Breast epithelium (tissue), 4 donors: Measurements from ENCODE around the gene PCSK5. TPM values are rescaled to one million over a fixed set of nuclear protein-coding genes. Genes with fewer than 3 reads are reported as not detected.

ENCODE experiments used
- DNase-seq, 2 donors: peaks; one replicate each; pipeline ENCODE4 v3.0.0-alpha.2; 2019; ENCODE audit warnings: low spot score in 2 of 2
- H3K27ac ChIP-seq, 2 donors: fragments of 200-600 bp; sonication (generic) in 1 of 2; one replicate each; pipeline ENCODE4 v1.5.1; 2016 to 2019; ENCODE audit warnings: mild to moderate bottlenecking in 1 of 2
- H3K27me3 ChIP-seq, 2 donors: fragments of 200-600 bp; sonication (generic) in 1 of 2; one replicate each; pipeline versions ENCODE4 v1.5.1 to v1.6.0; 2017 to 2019; ENCODE audit warnings: control low read depth in 1 of 2, mild to moderate bottlenecking in 1 of 2
- H3K36me3 ChIP-seq: fragments of 200-600 bp; one replicate; pipeline ENCODE4 v1.5.1; 2019
- H3K4me1 ChIP-seq, 2 donors: fragments of 200-600 bp; sonication (generic); one replicate each; pipeline ENCODE4 v1.5.1; 2016 to 2019; ENCODE audit warnings: control low read depth in 1 of 2
- H3K4me3 ChIP-seq, 3 donors: fragments of 200-600 bp; sonication (generic); 1 replicate in 2 of 3; 2 replicates in 1 of 3; pipeline ENCODE4 v1.5.1; 2016 to 2019; ENCODE audit warnings: mild to moderate bottlenecking in 3 of 3, moderate library complexity in 2 of 3
- H3K9me3 ChIP-seq, 2 donors: fragments of 200-600 bp; sonication (generic) in 1 of 2; one replicate each; pipeline ENCODE4 v1.5.1; 2016 to 2019; ENCODE audit warnings: control low read depth in 1 of 2
- CTCF ChIP-seq, 3 donors: fragments of 450-650 bp; IDR thresholded peaks; one replicate each; pipeline ENCODE4 v1.5.1; 2016 to 2017; ENCODE audit warnings: antibody characterized with exemption in 3 of 3, mild to moderate bottlenecking in 3 of 3, moderate library complexity in 3 of 3
- POLR2A ChIP-seq: fragments of 450-650 bp; IDR thresholded peaks from one replicate; pipeline ENCODE4 v1.6.1; 2016; ENCODE audit warnings: antibody characterized with exemption, mild to moderate bottlenecking, moderate library complexity
- POLR2AphosphoS5 ChIP-seq, 3 donors: sonication (generic); formaldehyde crosslinking; IDR thresholded peaks; one replicate each; pipeline ENCODE4 v1.6.1; 2017; ENCODE audit warnings: antibody characterized with exemption in 3 of 3
- intact Hi-C: fragments of 100-400 bp; cut with DNase I; formaldehyde crosslinking; loops from one replicate; pipeline ENCODE4 v1.15.1; 2023; ENCODE audit warnings: low total_unique reads
- total RNA-seq, 3 donors: library from RNA; depleted of rRNA; stranded (reverse); fragments of >200 nt; gene quantifications; one replicate each; pipeline ENCODE4 v1.1.0, GENCODE V29; 2016

Gene PCSK5
- total RNA-seq, 3 donors from 2014 or later, result 12.7 to 21.0 (median 19.0) TPM

GRCh38 chr9:75876999-75877640 is 13.4 kb upstream of the PCSK5 start:
- Histone ChIP-seq H3K9me3 (no peaks in the 10 kb centered on the region), H3K4me3 (no peak overlapping the region), H3K27me3 (no peaks in the 10 kb centered on the region), H3K36me3 (no peaks in the 10 kb centered on the region), H3K4me1 (no peaks in the 10 kb centered on the region), H3K27ac (no peak overlapping the region)
- no peak for TF ChIP-seq POLR2AphosphoS5 (IDR thresholded peaks at IDR 0.05)
- no peak for TF ChIP-seq CTCF (IDR thresholded peaks at IDR 0.05)
- no peak for TF ChIP-seq POLR2A
- intact Hi-C loops, result no loop called here
- no peak for DNase-seq

- Histone ChIP-seq H3K4me1 (no peaks in the 10 kb centered on the region), H3K27me3 (no peaks in the 10 kb centered on the region), H3K36me3 (no peaks in the 10 kb centered on the region), H3K9me3 (no peaks in the 10 kb centered on the region), H3K4me3 (no peak overlapping the region), H3K27ac (no peak overlapping the region)
- intact Hi-C loops, result no loop called here
- no peak for DNase-seq
- no peak for TF ChIP-seq POLR2AphosphoS5 (IDR thresholded peaks at IDR 0.05)
- no peak for TF ChIP-seq POLR2A
- no peak for TF ChIP-seq CTCF (IDR thresholded peaks at IDR 0.05)
These were observed 12.0 kb upstream of the PCSK5 start for GRCh38 chr9:75878488-75878860.

- H3K9me3 ChIP-seq, result no peaks in the 10 kb centered on the region
- no peaks in the 10 kb centered on the region for H3K27me3 ChIP-seq
- TF ChIP-seq POLR2A (no peak), POLR2AphosphoS5 (IDR thresholded peaks at IDR 0.05) (no peak), CTCF (IDR thresholded peaks at IDR 0.05) (no peak)
- no peaks in the 10 kb centered on the region for H3K4me1 ChIP-seq
- H3K27ac ChIP-seq, result no peak overlapping the region
- no peaks in the 10 kb centered on the region for H3K36me3 ChIP-seq
- no peak overlapping the region for H3K4me3 ChIP-seq
- intact Hi-C loops, result no loop called here
- DNase-seq, result no peak
These were observed 9.9 kb upstream of the PCSK5 start for GRCh38 chr9:75880618-75881017.

- Histone ChIP-seq H3K27me3 (no peaks in the 10 kb centered on the region), H3K4me3 (no peak overlapping the region), H3K36me3 (no peaks in the 10 kb centered on the region), H3K27ac (no peak overlapping the region), H3K9me3 (no peaks in the 10 kb centered on the region), H3K4me1 (no peaks in the 10 kb centered on the region)
- DNase-seq, result no peak
- intact Hi-C loops, result no loop called here
- TF ChIP-seq POLR2A (no peak), POLR2AphosphoS5 (IDR thresholded peaks at IDR 0.05) (no peak)
These were observed 8.7 kb upstream of the PCSK5 start for GRCh38 chr9:75881761-75882160.

- intact Hi-C loops, result no loop called here
- H3K27me3 ChIP-seq, result no peaks in the 10 kb centered on the region
These were observed 4.8 kb upstream of the PCSK5 start for GRCh38 chr9:75885652-75886051.

More at GRCh38 chr9:75885652-75886051, 4.8 kb upstream of the PCSK5 start:
- H3K4me3 ChIP-seq, result no peak overlapping the region
- H3K27ac ChIP-seq, result no peak overlapping the region
- TF ChIP-seq POLR2A, result no peak
- TF ChIP-seq CTCF (IDR thresholded peaks at IDR 0.05), result no peak
- no peak for TF ChIP-seq POLR2AphosphoS5 (IDR thresholded peaks at IDR 0.05)
- no peak for DNase-seq
- H3K36me3 ChIP-seq, result no peaks in the 10 kb centered on the region
- no peaks in the 10 kb centered on the region for H3K9me3 ChIP-seq
- H3K4me1 ChIP-seq, result peaks cover 0 to 4% of the 10 kb centered on the region in 2 donors
